NCI-H2227 (cell line): ENCODE data around the gene LTBP2.

Experiments used
- DNase-seq: peaks from one replicate; lab custom pipeline; 2025; ENCODE audit not compliant: unreplicated experiment; lab: John Stamatoyannopoulos, UW

The LTBP2 gene

DNA sequence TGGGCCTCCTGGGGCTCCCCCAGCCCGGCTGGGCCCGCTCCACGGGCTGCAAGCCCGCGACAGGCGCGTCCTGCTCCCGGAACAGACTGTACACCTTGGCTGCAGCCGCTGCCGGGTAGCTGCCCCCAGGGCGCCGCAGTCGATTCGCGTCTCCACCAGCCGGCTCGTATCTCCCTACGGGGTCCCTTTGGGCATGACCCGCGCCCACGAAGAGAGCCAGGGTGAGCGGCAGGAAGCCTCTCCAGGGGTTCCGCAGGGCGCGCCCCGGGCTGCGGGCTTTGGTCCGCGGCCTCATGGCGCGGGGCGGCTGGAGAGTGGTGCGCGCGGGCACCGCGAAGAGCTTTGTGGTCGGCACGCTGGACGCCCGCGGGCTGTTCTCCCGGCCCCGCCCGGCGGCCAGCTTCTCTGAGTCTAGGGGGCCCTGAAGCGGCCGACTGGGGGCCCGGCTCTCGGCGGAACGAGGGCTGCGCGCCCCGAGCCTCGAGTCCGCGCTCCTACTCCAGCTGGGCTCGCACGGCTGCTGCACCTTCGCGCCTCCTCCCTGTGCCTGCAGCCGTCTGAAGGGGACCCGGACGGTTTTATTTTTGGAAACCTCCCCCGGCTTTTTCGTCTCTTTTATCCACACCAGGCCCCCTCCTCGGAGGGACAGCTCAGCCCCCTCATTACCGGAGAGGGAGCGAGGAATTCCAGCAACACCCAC is at the start of gene LTBP2:
Gene LTBP2, minus strand, starts transcription at position 588 of the 700 bp plus-strand sequence. Its CDS starts 293 bp downstream, at position 295.
- DNase-seq: peak; percentile 50

DNA sequence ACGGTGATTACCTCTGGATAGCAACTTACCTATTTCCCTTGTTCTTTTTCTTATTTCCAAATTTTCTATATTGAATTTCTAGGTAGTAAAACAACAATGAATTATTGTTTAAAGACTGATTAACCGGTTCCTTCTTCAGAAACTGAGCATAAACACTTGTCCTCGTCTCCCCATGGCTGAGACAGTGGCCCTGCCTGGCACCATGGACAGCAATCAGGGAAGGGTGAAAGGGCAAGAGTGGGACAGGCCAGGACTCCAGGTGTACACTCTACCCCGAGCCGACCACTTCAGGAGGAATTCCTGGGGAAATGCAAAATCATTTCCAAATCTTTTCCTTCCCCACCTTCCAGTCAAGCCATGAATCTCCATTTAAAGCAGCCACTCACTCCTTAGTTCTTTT is 48.8 kb upstream of the LTBP2 start:
- DNase-seq: no peak

DNA sequence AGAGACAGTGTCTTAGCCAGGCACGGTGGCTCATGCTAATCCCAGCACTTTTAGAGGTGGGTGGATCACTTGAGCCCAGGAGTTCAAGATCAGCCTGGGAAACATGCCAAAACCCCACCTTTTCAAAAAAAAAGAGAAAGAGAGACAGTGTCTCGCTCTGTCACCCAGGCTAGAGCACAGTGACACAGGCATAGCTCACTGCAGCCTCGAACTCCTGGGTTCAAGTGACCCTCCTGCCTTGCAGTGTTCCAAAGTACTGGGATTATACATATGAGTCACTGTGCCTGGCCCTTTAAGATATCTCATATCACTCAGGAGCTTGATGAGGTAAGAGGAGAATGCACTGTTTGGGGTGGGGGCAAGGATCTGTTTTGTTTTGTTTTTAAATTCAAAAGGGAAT is 48.1 kb upstream of the LTBP2 start:
- DNase-seq: no peak

DNA sequence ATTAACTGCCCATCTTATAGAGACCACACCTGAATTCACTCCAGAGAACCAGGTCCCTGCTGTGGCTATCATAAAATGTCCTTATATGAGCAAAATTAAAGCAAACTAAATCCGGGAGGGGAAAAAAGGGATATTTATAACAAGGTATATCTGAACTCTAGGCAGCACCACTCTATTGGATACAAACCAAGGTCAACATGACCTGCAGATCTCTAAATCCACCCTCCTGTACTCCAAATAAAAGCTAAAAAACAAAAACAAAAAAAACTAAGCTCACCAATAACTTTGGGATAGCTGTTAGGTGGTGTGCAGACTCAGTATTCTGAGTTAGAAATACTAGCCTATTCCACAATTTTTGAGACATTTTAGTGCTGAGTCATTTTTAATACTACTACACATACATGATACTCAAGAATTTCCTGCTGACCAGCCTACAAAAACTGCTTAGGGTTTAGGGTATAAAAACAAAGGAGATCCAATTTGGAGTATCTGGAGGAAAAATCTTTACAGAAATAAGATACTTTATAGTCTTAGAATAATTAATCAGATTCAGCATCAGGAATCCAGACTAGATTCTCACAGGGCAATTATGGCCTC is 46.6 kb upstream of the LTBP2 start:
- no peak for DNase-seq

DNA sequence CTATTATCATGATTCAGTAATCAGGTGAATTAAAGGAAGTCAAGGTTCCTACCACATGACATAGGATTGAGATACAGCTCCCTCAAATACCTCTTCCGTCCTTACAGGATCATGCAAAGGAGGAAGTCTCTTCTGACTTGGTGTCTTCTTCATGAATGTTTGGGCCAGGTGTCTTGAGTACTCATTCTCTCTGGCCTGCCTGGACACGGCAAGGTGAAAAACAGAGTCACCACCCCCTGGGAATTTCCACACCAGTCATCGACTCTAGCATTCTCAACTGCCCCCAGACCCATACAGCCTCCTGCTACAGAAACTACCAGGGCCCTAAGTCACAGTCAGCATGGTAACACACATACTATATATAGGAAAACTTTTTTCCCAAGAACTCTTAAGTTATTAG is 44.9 kb upstream of the LTBP2 start:
- no peak for DNase-seq

DNA sequence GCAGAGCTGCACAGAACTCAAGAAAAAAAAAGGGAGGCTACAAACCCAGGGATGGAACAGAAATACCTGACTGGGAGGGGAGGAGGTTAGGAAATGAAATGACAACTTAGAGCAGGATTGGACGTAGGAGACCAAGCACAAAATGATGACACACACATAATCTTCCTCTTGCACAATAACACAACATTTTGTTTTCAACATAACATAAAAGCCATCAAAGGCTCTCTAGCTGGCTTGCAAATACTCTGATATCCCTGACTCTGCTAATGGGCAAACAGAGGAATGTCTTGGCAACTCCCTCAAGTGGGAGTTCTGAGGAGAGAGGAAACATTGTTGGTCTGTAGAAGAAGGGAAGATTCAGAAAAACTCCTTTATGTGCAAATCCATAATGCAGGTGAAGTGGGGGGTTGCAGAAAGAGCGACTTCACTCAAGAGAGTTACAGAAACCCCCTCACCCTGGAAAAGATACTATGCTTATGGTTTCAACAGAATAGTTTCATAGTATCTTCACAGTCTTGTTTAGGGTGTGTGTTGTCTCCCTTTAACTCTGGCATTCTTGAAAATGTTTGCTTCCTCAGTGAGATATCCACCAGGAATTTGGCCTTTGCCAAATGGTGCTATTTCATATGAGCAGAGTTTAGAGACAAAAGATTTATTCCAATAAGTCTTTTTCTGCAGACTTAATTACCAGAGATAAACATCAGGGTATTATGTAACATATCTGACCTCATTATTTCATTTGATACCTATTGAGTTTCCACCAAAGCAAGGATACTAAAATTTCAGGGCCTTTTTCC is 43.8 kb upstream of the LTBP2 start:
- DNase-seq: no peak

DNA sequence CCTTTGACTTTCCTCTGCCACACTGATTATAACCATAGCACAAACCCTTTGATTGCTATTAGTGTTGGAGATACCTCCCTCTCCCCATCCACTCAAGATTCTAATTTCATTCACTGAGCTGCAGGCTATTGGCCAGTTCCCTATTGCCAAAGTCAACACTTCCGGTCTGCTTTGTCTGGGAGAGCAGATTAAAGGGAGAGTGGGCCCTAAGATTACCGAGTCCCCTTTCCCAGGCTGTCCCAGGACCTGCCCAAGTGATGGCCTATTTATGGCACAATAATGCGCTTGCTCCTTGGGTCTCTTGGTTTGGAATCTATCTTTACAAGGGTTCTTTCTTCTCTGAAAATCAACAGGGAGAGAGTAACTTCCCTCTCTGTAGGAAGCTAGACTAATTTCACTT is 42.9 kb upstream of the LTBP2 start:
- DNase-seq: no peak

DNA sequence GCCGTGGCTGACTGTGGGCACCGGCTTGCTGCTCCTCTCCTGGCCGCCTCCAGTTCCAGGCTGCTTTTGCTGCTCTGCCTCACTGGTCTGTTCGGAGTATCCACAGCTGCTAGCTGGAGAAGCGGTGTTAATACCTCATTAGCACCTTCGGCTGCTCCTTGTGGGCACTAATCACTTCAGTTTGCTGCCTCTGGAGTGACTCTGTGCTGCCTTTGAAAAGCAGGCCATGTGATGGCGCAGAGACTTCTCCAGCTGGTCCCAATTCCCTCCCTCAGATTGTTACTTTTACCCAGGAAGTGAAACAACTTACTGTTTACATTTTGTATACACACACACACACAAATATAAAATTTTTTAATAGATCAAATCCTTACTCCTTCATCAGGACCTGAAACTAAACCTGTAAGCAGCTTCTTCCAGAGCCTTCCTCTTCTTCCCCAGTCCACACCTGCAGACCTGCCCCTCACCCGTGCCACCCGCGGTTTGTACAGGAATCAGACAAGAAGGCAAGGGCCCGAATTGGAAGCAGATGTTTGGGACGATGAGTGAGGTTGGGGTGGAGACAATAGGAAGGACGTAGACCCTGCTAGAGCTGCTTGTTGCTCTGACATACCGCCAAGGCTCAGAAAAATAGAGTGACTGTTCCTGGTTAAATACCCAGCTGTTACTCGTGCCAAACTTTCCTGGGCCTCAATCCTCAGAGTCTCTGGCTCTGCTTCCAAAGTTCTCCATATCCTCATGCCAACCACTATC is 41.5 kb upstream of the LTBP2 start:
- no peak for DNase-seq

DNA sequence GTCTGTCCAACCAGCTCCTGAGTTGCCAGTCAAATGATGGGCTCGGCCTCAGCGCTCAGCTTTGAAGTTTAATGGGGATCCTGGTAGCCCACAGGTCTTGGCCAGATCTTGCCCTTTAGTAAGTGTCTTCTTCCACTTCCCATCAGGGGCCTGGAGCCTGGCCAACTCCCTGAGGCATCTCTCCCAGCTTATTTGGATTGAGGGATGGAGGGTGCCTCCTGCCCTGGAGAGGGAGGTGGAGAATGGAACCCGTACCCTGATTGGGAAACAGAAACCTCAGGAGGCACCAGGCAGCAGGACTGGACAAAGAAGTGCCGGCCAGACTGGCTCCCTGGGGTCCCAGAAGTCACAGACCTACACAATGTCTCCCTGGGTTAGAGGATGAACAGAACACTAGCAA is 40.5 kb upstream of the LTBP2 start:
- DNase-seq: no peak

DNA sequence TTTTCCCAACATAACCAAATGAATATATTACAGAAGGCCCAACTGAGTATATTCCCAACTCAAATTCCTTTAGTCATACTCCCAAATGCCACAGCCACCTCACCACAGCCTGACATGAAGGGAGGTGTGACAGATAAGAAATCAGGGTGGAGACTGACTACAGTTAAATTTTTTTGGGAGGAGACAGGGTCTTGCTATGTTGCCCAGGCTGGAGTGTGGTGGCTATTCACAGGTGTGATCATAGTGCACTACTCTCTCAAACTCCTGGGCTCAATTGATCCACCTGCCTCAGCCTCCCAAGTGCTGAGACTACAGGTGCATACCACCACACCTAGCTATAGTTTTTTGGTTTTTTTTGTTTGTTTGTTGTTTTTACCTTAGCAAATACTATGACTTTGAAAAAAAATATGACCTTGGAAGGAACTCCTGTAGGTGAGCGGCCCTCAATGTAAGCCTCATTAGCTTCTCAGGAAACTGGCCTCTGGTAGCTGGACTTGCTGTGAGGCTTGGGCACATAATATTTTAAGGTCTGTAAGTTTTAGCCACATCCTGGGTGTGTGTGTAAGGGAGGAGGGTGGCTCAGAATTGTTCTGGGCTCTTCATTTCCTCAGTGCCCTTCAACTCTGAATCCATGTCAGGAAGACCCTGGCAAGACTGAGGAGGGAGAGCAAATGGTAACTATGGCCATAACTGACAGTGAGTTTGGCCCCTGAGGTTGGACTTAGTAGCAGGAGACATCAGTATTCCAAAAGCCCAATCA is 39.1 kb upstream of the LTBP2 start:
- no peak for DNase-seq

DNA sequence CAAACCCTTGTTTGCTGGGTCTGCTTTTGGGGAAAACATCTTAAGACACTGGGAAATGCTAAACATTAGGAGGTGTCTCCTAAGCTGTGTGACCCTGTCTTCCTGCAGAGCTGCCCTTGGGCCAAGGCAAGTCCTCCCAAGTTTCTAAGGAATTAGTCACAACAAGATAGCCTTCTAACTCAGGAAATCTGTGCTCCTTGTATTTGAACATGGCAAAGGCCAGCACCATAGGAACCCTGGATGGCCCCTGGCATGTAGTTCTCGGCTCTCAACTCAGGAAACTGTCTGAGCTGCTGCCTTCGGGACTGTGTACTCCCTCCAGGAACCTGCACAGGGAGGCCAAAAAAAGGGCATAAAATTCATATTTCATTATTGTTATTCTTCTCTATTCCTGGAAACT is 37.6 kb upstream of the LTBP2 start:
- DNase-seq: no peak

DNA sequence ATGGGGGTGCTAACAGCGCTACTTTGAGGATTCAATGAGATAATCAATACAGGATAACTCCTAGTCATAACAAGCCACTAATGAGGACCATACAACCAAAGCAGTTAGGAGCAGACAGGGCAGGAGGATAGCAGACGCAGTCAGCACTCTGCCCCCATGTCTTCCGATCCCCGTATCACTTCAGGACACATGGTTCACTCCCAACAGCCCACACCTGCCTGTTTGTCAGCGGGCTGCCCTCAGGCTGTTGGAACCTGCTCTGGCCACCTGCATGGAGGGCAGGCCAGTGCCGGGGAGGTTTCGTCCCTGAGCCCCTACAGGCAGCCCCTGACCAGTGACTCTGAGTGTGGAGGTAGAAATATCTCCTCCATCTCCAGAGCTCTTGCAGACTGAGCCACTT is 37.1 kb upstream of the LTBP2 start:
- no peak for DNase-seq

DNA sequence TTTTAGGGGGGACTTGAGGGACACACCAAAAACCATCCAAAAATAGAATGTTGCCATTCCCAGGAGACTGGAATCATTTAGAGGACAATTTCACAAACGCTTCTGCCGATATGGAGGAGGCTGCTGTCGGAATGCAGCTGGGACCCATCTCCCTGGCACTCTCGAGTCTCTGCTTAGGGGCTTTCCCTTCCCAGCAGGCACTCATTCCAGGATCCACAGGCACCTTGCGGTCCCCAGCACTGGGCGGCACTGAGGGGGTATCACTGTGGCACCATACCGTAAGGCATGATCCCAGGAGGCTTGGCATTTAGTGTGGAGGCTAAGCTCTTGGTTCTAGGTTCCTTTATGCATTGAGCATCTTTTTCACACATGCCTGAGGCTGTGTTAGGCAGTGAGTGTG is 36.6 kb upstream of the LTBP2 start:
- DNase-seq: no peak

DNA sequence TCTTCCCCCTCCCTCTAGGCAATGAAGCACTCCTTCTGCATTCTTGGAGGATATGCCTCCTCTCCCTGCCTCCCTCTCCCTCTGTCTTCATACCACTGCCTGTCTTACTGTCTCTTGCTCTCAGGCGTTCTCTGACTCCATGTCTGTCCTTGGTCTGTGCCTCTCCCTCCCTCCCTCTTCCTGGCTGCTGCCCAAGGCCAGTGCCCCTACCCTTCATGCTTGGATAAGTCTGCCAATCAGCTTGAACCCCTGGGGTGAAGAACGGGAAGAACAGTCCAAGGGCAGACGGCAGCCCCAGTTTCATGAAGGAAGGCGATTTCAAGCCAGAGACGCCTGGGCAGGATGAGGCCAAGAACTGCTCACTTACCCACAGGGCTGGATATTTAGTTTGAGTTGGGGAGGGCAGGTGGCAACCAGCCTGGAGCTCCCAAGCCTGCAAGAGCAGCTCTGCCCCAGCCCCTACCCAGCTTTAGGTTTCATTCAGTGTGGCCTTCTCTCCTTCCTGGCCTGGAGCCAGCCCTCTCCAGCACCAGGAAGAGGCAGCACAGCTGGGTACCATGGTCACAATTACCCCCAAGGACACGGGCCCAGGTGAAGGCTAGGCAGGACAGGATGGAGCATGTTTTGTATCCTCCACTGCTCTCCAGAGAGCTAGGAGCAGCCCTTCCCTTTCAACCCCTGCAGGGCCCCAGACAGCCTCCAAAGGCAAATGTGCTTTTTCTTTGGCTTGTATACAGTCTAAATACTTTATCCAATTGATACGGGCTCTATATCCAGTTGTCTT is 35.8 kb upstream of the LTBP2 start:
- DNase-seq: peak; percentile 57

DNA sequence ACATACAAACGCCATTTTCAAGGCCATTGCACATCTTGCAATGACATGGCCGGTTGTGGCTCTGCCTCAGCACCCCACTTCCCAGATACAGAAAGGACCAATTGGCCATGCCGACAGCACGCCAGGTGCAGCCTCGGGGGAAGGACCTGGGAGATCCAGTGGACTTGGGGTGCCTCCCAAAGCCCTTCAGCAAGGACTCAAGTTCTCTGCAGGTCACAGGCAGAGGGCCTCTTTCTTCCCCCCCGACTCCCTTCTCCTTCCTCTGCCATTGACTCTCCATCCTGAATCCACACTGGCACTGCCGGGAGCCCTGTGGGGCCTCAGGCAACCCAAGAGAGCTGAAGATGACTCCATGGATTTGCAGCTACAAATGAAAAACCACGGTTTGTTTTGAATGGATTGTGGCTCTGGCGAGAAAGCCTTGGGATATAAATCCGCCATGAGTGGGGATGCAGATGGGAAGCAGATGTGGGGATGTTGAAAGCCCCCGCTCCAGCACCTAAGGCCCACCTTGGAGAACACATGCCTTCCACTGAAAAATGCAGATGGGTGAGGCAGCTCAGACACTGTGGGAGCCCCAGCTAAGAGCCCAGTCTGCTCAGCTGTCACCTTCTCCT is 35.1 kb upstream of the LTBP2 start:
- no peak for DNase-seq

DNA sequence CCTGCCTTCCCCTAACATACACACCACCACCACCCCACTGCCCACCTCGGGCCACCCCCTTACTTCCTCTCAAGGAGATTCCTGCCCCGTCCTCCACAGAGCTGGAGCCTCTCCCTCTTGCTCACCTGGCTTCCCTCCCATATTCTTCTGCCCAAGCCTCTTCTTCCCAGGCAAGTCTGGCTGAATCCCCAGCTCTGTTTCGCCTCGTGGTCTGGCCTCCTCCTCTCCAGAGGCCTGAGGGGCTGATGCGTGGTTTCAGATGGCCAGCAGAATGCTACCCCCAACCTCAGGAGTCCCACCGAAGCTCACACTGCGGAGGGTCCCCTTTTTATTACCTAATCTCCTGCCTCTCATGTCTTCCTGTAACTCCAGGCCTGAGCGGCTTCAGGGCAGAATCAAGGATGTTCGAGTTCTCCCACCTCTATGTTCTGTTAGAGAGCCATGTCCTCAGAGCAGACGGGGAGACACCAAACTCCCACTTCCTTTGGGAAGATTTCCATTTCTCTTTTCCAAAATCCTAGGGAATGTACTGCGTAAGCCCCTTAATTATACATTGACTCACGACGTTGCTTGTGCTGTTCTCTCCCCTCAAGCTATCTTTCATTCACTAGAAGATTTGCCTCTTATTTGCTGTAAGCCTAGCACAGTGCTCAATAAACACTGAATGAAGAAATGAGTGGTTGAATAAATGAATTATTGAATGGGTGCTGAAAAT is 33.9 kb upstream of the LTBP2 start:
- DNase-seq: no peak

DNA sequence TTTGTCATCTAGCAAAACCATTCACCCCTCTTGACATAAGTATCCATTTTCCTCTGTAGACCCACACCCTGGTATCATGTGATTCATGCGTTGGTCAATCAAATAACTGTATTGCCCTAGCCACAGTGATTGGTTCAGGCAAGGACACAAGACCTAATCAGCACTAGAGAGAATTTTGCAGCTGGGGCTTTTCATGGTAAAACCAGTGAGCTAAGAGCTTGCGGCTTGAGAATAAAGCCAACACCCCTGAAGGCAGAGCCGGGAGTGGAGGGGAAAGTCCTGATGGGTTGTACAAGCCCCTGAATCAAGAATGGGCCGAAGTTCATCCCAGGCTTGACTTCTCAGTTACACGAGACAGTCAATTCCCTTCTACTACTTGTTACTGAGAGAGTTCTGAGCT is 33.2 kb upstream of the LTBP2 start:
- DNase-seq: no peak

DNA sequence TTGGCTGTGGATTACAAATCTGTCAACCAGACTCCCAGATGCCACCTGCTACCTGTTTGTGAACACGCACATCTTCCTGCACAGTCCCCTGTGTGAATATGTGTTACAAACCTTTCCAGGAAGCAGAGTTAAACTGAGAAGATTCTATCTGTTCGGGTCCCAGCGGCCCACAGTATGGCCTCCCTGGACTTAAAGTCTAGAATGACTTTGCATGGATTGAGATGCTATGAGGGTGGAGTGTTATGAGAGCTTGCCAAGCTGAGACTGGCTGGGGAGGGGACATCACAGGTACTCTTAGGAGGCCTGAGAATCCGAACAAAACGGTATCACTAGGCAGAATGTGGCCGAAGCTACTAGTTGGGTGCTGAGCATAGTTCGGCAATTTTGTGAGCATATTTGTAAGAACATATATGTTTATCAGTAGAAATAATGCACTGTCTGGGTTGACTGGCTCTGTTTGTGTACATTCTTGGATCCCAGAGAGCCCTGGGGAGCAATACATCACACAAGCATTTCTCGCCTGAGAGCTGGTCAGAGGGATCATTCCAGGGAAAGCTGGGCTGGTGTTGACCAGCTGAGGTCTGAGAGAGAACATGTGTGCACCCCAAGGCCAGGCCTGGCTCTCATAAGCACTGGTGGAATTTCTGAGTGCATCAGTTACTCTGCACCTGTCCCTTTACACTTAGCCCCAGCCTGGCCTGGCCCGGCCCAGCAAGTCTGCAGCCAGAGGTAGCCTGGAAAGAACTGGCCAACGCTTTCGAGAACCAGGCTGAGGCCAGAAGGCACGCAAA is 29.8 kb upstream of the LTBP2 start:
- no peak for DNase-seq
